ENCODE measurements around the gene FAM236D.
"Not testable (repeated sequence)": the region's sequence is repeated elsewhere in the genome, so short reads cannot be mapped to it uniquely, and the experiment has no call there.

- not testable (repeated sequence) for TF ChIP-seq CTCF, POLR2A (IDR thresholded peaks at IDR 0.05)
These were observed 30.6 kb downstream of the FAM236D start for GRCh38 chrX:72777467-72777790.

Measured in lower leg skin (tissue), 3 donors.